ENCODE measurements around the gene BTF3L4. TPM values are rescaled to one million over a fixed set of nuclear protein-coding genes. Genes with fewer than 3 reads are reported as not detected.
"Not testable (repeated sequence)": the region's sequence is repeated elsewhere in the genome, so short reads cannot be mapped to it uniquely, and the experiment has no call there.

Gene BTF3L4
- total RNA-seq, 1 donor from 2014 or later: 47.1 TPM

DNA sequence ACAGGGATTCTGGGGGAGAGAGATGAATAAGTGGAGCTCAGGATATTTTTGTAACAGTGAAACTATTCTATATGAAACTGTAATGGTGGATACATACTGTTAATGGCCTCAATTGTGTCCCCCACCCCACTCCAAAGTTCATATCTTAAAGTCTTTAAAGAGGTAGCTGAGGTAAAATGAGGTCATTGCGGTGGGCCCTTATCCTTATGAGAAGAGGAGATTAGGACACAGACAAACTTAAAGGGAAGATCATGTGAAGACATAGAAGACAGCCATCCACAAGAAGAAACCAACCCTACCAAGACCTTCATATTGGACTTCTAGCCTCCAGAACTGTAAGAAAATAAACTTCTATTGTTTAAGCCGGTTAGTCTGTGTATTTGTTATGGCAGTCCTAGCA is 10.9 kb upstream of the BTF3L4 start:
- no peaks in the 10 kb centered on the region for H3K27me3 ChIP-seq (ENCODE audit: insufficient read depth, low read length)
- H3K4me3 Mint-ChIP-seq (ENCODE audit: unreplicated experiment): no peak overlapping the region
- DNase-seq (ENCODE audit: low read depth): no peak
- no peak overlapping the region for H3K27ac Mint-ChIP-seq (ENCODE audit: unreplicated experiment)
- H2AFZ ChIP-seq (ENCODE audit: low read depth, low read length): no peak overlapping the region
- peaks cover 9% of the 10 kb centered on the region for H4K20me1 ChIP-seq (ENCODE audit: insufficient read depth, low read length)
- no peaks in the 10 kb centered on the region for H3K36me3 ChIP-seq (ENCODE audit: insufficient read depth, low read length)
- no peak overlapping the region for H3K4me3 ChIP-seq (ENCODE audit: insufficient read depth, low read depth, low read length)
- no peak overlapping the region for H3K4me2 ChIP-seq (ENCODE audit: low read length)
- no peak for FAIRE-seq
- peaks cover 12% of the 10 kb centered on the region for H3K36me3 Mint-ChIP-seq (ENCODE audit: low read depth, unreplicated experiment)
- TF ChIP-seq CTCF (IDR thresholded peaks at IDR 0.05; ENCODE audit: insufficient read depth, low read depth, low read length) (no peak), EZH2 (IDR thresholded peaks at IDR 0.05; ENCODE audit: insufficient read depth, low read length) (no peak)
- no peaks in the 10 kb centered on the region for H3K4me1 ChIP-seq (ENCODE audit: insufficient read depth, low read length)
- H3K27me3 Mint-ChIP-seq (ENCODE audit: low read depth, unreplicated experiment): no peaks in the 10 kb centered on the region
- no peak overlapping the region for H3K9ac ChIP-seq (ENCODE audit: low read length)
- H3K79me2 ChIP-seq (ENCODE audit: insufficient read depth, low read length): peaks cover 61% of the 10 kb centered on the region
- H3K27ac ChIP-seq (ENCODE audit: low read depth, low read length): no peak overlapping the region
- no peaks in the 10 kb centered on the region for H3K4me1 Mint-ChIP-seq (ENCODE audit: low read depth, unreplicated experiment)
- H3K9me3 ChIP-seq (ENCODE audit: insufficient read depth, low read depth, low read length): no peaks in the 10 kb centered on the region
- H3K9me3 Mint-ChIP-seq (ENCODE audit: unreplicated experiment): no peaks in the 10 kb centered on the region

- not testable (repeated sequence) for H3K9me3 ChIP-seq (ENCODE audit: insufficient read depth, low read depth, low read length); H3K27me3 Mint-ChIP-seq (ENCODE audit: low read depth, unreplicated experiment); H3K4me2 ChIP-seq (ENCODE audit: low read length); H4K20me1 ChIP-seq (ENCODE audit: insufficient read depth, low read length); H2AFZ ChIP-seq (ENCODE audit: low read depth, low read length); H3K9ac ChIP-seq (ENCODE audit: low read length); H3K36me3 ChIP-seq (ENCODE audit: insufficient read depth, low read length); H3K27ac Mint-ChIP-seq (ENCODE audit: unreplicated experiment); H3K9me3 Mint-ChIP-seq (ENCODE audit: unreplicated experiment); DNase-seq (ENCODE audit: low read depth); H3K27ac ChIP-seq (ENCODE audit: low read depth, low read length); H3K4me1 ChIP-seq (ENCODE audit: insufficient read depth, low read length); H3K4me3 ChIP-seq (ENCODE audit: insufficient read depth, low read depth, low read length); H3K4me3 Mint-ChIP-seq (ENCODE audit: unreplicated experiment); H3K4me1 Mint-ChIP-seq (ENCODE audit: low read depth, unreplicated experiment); FAIRE-seq; H3K27me3 ChIP-seq (ENCODE audit: insufficient read depth, low read length)
- H3K79me2 ChIP-seq (ENCODE audit: insufficient read depth, low read length): peaks cover 66% of the 10 kb centered on the region
- H3K36me3 Mint-ChIP-seq (ENCODE audit: low read depth, unreplicated experiment): peaks cover 12% of the 10 kb centered on the region
These were observed 10.4 kb upstream of the BTF3L4 start for GRCh38 chr1:52045666-52046195.

DNA sequence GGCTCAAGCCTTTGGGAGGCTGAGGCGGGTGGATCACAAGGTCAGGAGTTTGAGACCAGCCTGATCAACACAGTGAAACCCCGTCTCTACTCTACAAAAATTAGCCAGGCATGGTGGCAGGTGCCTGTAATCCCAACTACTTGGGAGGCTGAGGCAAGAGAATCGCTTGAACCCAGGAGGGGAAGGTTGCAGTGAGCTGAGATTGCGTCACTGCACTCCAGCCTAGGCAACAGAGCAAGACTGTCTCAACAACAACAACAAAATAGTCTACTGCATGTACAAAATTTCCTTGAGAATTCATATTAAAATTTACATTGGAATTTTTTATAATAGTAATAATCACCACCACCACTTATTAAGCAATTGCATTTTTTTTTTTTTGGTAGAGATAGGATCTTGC is 6.8 kb upstream of the BTF3L4 start:
- H3K27me3 Mint-ChIP-seq (ENCODE audit: low read depth, unreplicated experiment); DNase-seq (ENCODE audit: low read depth); H3K27me3 ChIP-seq (ENCODE audit: insufficient read depth, low read length); H3K4me1 Mint-ChIP-seq (ENCODE audit: low read depth, unreplicated experiment); H3K27ac Mint-ChIP-seq (ENCODE audit: unreplicated experiment); FAIRE-seq; H3K4me2 ChIP-seq (ENCODE audit: low read length); H3K9me3 ChIP-seq (ENCODE audit: insufficient read depth, low read depth, low read length); H3K36me3 Mint-ChIP-seq (ENCODE audit: low read depth, unreplicated experiment); H3K4me1 ChIP-seq (ENCODE audit: insufficient read depth, low read length); H3K9ac ChIP-seq (ENCODE audit: low read length); H2AFZ ChIP-seq (ENCODE audit: low read depth, low read length); H3K9me3 Mint-ChIP-seq (ENCODE audit: unreplicated experiment); H3K36me3 ChIP-seq (ENCODE audit: insufficient read depth, low read length); H3K27ac ChIP-seq (ENCODE audit: low read depth, low read length); H3K4me3 Mint-ChIP-seq (ENCODE audit: unreplicated experiment); H3K4me3 ChIP-seq (ENCODE audit: insufficient read depth, low read depth, low read length): not testable (repeated sequence)
- peaks cover 17% of the 10 kb centered on the region for H4K20me1 ChIP-seq (ENCODE audit: insufficient read depth, low read length)
- H3K79me2 ChIP-seq (ENCODE audit: insufficient read depth, low read length): peaks cover 76% of the 10 kb centered on the region

Data from astrocyte (in vitro differentiated cells and primary cell).